ENCODE measurements around the gene ARHGAP24. TPM values are rescaled to one million over a fixed set of nuclear protein-coding genes. Genes with fewer than 3 reads are reported as not detected.
"Not testable (repeated sequence)": the region's sequence is repeated elsewhere in the genome, so short reads cannot be mapped to it uniquely, and the experiment has no call there.

The ARHGAP24 gene
- total and polyA plus RNA-seq, 4 donors, result 10.0 to 79.4 (median 21.6) TPM

DNA sequence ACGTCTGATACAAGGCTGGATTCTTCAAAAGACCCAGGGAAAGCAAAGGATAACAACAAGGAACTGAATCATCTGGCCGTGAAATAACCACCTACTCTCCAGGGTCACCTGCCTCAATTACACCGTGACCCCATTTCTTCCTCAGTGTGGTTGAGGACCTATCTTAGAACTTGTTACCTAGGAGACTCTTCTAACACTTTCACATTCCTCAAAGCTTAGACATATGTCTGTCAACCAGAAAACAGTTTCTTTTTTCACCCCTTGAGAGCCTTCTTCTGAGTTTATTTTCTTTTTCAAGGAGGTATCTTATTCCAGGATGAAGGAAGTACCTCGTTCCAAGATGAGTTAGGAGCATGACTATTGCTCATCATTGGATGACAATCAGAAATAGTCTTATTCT is 337.8 kb downstream of the ARHGAP24 start:
- DNase-seq (no peak), ATAC-seq (ENCODE audit: insufficient read depth, low FRiP score) (no peak)
- WGBS, 2 donors, result 70 to 82% methylated on average over 4 of the region's 4 CpGs
- no peak overlapping the region for H3K4me3 ChIP-seq
- peaks cover 0 to 6% (median 0%) of the 10 kb centered on the region in 5 donors for H3K4me1 ChIP-seq (ENCODE audit: control insufficient read depth in 5 of 5, insufficient read depth in 5 of 5, low read length in 5 of 5)
- no peak overlapping the region for H3K9ac ChIP-seq (ENCODE audit: insufficient read depth in 1 of 2, low read length in 2 of 2)
- TF ChIP-seq, protein P1, sequence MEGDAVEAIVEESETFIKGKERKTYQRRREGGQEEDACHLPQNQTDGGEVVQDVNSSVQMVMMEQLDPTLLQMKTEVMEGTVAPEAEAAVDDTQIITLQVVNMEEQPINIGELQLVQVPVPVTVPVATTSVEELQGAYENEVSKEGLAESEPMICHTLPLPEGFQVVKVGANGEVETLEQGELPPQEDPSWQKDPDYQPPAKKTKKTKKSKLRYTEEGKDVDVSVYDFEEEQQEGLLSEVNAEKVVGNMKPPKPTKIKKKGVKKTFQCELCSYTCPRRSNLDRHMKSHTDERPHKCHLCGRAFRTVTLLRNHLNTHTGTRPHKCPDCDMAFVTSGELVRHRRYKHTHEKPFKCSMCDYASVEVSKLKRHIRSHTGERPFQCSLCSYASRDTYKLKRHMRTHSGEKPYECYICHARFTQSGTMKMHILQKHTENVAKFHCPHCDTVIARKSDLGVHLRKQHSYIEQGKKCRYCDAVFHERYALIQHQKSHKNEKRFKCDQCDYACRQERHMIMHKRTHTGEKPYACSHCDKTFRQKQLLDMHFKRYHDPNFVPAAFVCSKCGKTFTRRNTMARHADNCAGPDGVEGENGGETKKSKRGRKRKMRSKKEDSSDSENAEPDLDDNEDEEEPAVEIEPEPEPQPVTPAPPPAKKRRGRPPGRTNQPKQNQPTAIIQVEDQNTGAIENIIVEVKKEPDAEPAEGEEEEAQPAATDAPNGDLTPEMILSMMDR (IDR thresholded peaks at IDR 0.05; ENCODE audit: control extremely low read depth, extremely low read depth), result no peak
- no peaks in the 10 kb centered on the region for H3K27me3 ChIP-seq (ENCODE audit: control insufficient read depth in 3 of 3, insufficient read depth in 3 of 3, low read length in 2 of 3)
- peaks cover 0 to 3% (median 0%) of the 10 kb centered on the region in 4 donors for H3K36me3 ChIP-seq (ENCODE audit: control insufficient read depth in 4 of 4, insufficient read depth in 4 of 4, low read length in 4 of 4)
- H3K27ac ChIP-seq (ENCODE audit: low read depth in 1 of 2, low read length in 1 of 2), result peak overlapping the region in 1 of 2 donors; percentile 66
- H3K9me3 ChIP-seq (ENCODE audit: control insufficient read depth in 4 of 4, insufficient read depth in 3 of 4, low read length in 3 of 4), result no peaks in the 10 kb centered on the region

DNA sequence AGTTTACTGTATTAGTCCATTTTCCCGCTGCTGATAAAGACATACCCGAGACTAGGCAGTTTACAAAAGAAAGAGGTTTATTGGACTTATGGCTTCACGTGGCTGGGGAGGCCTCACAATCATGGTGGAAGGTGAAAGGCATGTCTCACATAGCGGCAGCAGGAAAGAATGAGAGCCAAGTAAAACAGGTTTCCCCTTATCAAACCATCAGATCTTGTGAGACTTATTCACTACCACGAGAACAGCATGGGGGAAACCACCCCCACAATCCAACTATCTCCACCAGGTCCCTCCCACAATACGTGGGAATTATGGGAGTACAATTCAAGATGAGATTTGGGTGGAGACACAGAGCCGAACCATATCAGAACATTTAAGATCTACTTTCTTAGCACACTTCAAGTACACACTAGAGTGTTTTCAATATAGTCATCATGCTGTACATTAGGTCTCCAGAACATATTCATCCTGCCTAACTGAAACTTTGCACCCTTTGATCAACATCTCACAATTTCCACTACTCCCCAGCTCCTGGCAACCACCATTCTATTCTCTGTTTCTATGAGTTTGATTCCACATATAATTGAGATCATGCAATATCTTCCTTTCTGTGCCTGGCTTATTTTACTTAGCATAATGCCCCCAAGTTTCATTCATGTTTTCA is 341.0 kb downstream of the ARHGAP24 start:
- Histone ChIP-seq H3K27ac (ENCODE audit: low read depth in 1 of 2, low read length in 1 of 2) (no peak overlapping the region), H3K9me3 (ENCODE audit: control insufficient read depth in 4 of 4, insufficient read depth in 3 of 4, low read length in 3 of 4) (peaks cover 0 to 2% (median 0%) of the 10 kb centered on the region in 4 donors), H3K4me1 (ENCODE audit: control insufficient read depth in 5 of 5, insufficient read depth in 5 of 5, low read length in 5 of 5) (peaks cover 0 to 2% (median 0%) of the 10 kb centered on the region in 5 donors), H3K27me3 (ENCODE audit: control insufficient read depth in 3 of 3, insufficient read depth in 3 of 3, low read length in 2 of 3) (no peaks in the 10 kb centered on the region), H3K9ac (ENCODE audit: insufficient read depth in 1 of 2, low read length in 2 of 2) (no peak overlapping the region), H3K36me3 (ENCODE audit: control insufficient read depth in 4 of 4, insufficient read depth in 4 of 4, low read length in 4 of 4) (peaks cover 0 to 3% (median under 1%) of the 10 kb centered on the region in 4 donors), H3K4me3 (no peak overlapping the region)
- TF ChIP-seq, protein P1 (IDR thresholded peaks at IDR 0.05; ENCODE audit: control extremely low read depth, extremely low read depth), result no peak
- DNase-seq (no peak), ATAC-seq (ENCODE audit: insufficient read depth, low FRiP score) (no peak)
- WGBS, 2 donors, result 85 to 94% methylated on average over 7 of the region's 7 CpGs

DNA sequence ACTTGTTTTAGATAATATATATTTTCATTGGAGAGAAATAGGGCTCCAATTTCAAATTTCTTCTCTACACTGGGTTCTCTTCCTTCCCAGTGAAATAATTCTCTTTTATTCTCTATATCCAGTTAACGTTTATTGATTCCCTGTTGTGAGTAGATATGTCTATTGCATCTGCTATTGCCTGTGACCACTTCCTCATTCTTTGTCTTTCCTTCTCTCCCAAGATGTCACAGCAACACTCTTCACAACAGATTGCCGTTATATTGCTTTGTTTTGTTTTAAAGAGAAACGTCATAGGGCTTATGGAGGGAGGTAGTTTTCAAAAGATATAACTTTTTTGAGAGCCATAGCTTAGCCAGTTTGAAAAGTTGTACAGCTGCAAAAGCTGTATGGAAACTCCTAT is 343.8 kb downstream of the ARHGAP24 start:
- peaks cover 0 to 2% (median 0%) of the 10 kb centered on the region in 4 donors for H3K9me3 ChIP-seq (ENCODE audit: control insufficient read depth in 4 of 4, insufficient read depth in 3 of 4, low read length in 3 of 4)
- no peak overlapping the region for H3K9ac ChIP-seq (ENCODE audit: insufficient read depth in 1 of 2, low read length in 2 of 2)
- TF ChIP-seq, protein P1 (IDR thresholded peaks at IDR 0.05; ENCODE audit: control extremely low read depth, extremely low read depth), result no peak
- H3K27me3 ChIP-seq (ENCODE audit: control insufficient read depth in 3 of 3, insufficient read depth in 3 of 3, low read length in 2 of 3), result no peaks in the 10 kb centered on the region
- H3K36me3 ChIP-seq (ENCODE audit: control insufficient read depth in 4 of 4, insufficient read depth in 4 of 4, low read length in 4 of 4), result peaks cover 0 to 2% (median 0%) of the 10 kb centered on the region in 4 donors
- WGBS, 2 donors, result 21 to 56% methylated on average over 3 of the region's 3 CpGs
- DNase-seq, result no peak
- H3K4me1 ChIP-seq (ENCODE audit: control insufficient read depth in 5 of 5, insufficient read depth in 5 of 5, low read length in 5 of 5), result peaks cover 0 to 8% (median 0%) of the 10 kb centered on the region in 5 donors
- H3K27ac ChIP-seq (ENCODE audit: low read depth in 1 of 2, low read length in 1 of 2), result no peak overlapping the region
- ATAC-seq (ENCODE audit: insufficient read depth, low FRiP score), result no peak
- no peak overlapping the region for H3K4me3 ChIP-seq

DNA sequence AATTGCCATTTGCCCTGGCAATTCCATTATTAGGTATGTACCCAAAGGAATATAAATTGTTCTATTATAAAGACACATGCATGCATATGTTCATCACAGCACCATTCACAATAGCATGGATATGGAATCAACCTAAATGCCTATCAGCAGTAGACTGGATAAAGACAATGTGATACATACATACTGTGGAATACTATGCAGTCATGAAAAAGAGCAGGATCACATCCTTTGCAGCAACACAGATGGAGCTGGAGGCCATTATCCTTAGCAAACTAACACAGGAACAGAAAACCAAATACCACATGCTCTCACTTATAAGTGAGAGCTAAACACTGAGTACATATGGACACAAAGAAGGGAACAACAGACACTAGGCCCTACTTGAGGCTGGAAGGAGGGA is 345.2 kb downstream of the ARHGAP24 start:
- not testable (repeated sequence) for H3K36me3 ChIP-seq (ENCODE audit: control insufficient read depth in 4 of 4, insufficient read depth in 4 of 4, low read length in 4 of 4); H3K4me1 ChIP-seq (ENCODE audit: control insufficient read depth in 5 of 5, insufficient read depth in 5 of 5, low read length in 5 of 5); H3K9ac ChIP-seq (ENCODE audit: insufficient read depth in 1 of 2, low read length in 2 of 2); ATAC-seq (ENCODE audit: insufficient read depth, low FRiP score); H3K27ac ChIP-seq (ENCODE audit: low read depth in 1 of 2, low read length in 1 of 2); H3K4me3 ChIP-seq; H3K9me3 ChIP-seq (ENCODE audit: control insufficient read depth in 4 of 4, insufficient read depth in 3 of 4, low read length in 3 of 4); H3K27me3 ChIP-seq (ENCODE audit: control insufficient read depth in 3 of 3, insufficient read depth in 3 of 3, low read length in 2 of 3); DNase-seq

All from lung (tissue), 12 donors.